Measurements from ENCODE around the gene NRCAM. TPM values are rescaled to one million over a fixed set of nuclear protein-coding genes. Genes with fewer than 3 reads are reported as not detected.
"Not testable (repeated sequence)": the region's sequence is repeated elsewhere in the genome, so short reads cannot be mapped to it uniquely, and the experiment has no call there.

The NRCAM gene
- polyA plus RNA-seq, 1 donor, result 11.8 TPM

DNA sequence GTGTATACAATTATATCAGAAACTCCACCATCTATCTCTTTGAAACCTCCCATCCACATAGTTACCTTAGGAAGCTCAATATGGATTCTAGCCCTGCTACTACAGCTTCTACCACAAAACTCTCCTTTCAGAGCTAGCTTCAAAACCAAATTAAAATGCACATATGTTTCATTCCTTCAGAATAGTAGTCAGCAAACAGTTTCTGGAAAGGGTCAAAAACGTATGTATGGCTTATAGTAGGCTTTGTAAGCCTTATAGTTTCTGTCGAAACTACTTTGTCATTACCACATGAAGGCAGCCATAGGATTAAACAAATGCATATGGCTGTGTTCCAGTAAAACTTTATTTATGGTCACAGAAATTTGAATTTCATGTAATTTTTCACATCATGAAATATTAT is 170.5 kb downstream of the NRCAM start:
- Histone ChIP-seq H3K4me1 (ENCODE audit: control insufficient read depth, insufficient read depth, low read length) (peaks cover 6% of the 10 kb centered on the region), H3K4me3 (ENCODE audit: low read length) (no peak overlapping the region), H3K27me3 (ENCODE audit: control insufficient read depth, insufficient read depth, low read length) (no peaks in the 10 kb centered on the region), H3K9me3 (ENCODE audit: control insufficient read depth, low read depth, low read length) (no peaks in the 10 kb centered on the region), H3K27ac (ENCODE audit: low read length) (no peak overlapping the region), H3K36me3 (ENCODE audit: control insufficient read depth, insufficient read depth, low read length) (no peaks in the 10 kb centered on the region)
- no peak for DNase-seq
- 86% methylated on average over 2 of the region's 2 CpGs for WGBS (ENCODE audit: insufficient coverage, low lambda C conversion rate)

DNA sequence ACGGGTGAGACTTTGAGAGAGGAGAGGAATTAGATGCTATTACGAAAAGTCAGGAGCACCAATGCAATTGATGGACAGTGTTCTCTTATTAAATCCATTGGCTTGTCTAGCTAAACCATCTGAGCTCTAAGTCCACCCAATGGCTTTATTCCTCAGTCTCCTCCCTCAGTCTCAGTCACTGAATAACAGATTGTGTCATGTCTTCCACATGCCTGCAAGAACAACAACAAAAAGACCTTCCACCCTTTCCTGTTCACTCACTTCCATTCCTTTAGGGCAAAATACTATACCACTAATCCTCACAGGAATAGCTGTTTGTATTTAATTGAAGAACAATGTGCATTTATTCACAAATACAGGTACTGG is 171.2 kb downstream of the NRCAM start:
- Histone ChIP-seq H3K9me3 (ENCODE audit: control insufficient read depth, low read depth, low read length) (no peaks in the 10 kb centered on the region), H3K27ac (ENCODE audit: low read length) (no peak overlapping the region), H3K4me3 (ENCODE audit: low read length) (no peak overlapping the region), H3K36me3 (ENCODE audit: control insufficient read depth, insufficient read depth, low read length) (no peaks in the 10 kb centered on the region), H3K27me3 (ENCODE audit: control insufficient read depth, insufficient read depth, low read length) (no peaks in the 10 kb centered on the region), H3K4me1 (ENCODE audit: control insufficient read depth, insufficient read depth, low read length) (peaks cover under 1% of the 10 kb centered on the region)
- no peak for DNase-seq
- no CpG with 5 or more reads among the region's 2 CpGs for WGBS (ENCODE audit: insufficient coverage, low lambda C conversion rate)

DNA sequence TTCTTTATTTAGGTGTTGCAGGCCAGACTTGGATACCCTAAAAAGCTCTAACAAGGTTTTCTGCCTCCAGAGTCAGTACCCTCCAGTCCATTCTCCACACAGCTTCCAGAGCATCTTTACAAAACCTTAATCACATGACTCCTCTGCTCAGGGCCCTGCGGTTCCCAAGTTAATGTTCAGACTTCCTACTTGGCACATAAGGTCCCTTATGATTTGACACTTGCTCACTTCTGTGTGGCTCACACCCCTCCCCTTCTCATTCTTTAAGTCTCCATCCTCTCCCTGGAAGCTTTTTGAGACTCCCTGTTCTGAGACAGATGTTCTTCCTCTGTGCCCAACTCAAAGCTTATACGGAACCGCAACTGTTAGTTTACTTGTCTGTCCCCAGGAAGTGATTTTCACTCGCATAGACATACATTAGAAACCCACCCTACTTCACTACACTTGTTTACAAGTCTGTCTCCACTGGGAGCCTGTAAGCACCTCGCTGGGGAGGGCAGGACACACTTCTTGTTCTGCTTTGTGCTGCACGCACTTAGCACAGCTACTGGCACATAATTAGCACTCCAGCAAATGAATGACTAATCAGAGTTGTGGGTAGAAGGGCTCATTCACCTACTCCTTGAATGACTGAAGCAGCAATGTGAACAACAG is 171.8 kb downstream of the NRCAM start:
- no CpG with 5 or more reads among the region's 6 CpGs for WGBS (ENCODE audit: insufficient coverage, low lambda C conversion rate)
- Histone ChIP-seq H3K27ac (ENCODE audit: low read length) (no peak overlapping the region), H3K4me3 (ENCODE audit: low read length) (no peak overlapping the region), H3K36me3 (ENCODE audit: control insufficient read depth, insufficient read depth, low read length) (no peaks in the 10 kb centered on the region), H3K9me3 (ENCODE audit: control insufficient read depth, low read depth, low read length) (no peaks in the 10 kb centered on the region), H3K27me3 (ENCODE audit: control insufficient read depth, insufficient read depth, low read length) (no peaks in the 10 kb centered on the region), H3K4me1 (ENCODE audit: control insufficient read depth, insufficient read depth, low read length) (no peaks in the 10 kb centered on the region)
- no peak for DNase-seq

GRCh38 chr7:108283252-108283651 is 173.0 kb downstream of the NRCAM start:
- DNase-seq, result no peak
- H3K9me3 ChIP-seq (ENCODE audit: control insufficient read depth, low read depth, low read length), result peaks cover 1% of the 10 kb centered on the region
- H3K4me3 ChIP-seq (ENCODE audit: low read length), result no peak overlapping the region
- H3K27me3 ChIP-seq (ENCODE audit: control insufficient read depth, insufficient read depth, low read length), result no peaks in the 10 kb centered on the region
- H3K27ac ChIP-seq (ENCODE audit: low read length), result no peak overlapping the region
- H3K36me3 ChIP-seq (ENCODE audit: control insufficient read depth, insufficient read depth, low read length), result no peaks in the 10 kb centered on the region
- H3K4me1 ChIP-seq (ENCODE audit: control insufficient read depth, insufficient read depth, low read length), result no peaks in the 10 kb centered on the region
- WGBS (ENCODE audit: insufficient coverage, low lambda C conversion rate), result 83% methylated on average over 1 of the region's 3 CpGs

DNA sequence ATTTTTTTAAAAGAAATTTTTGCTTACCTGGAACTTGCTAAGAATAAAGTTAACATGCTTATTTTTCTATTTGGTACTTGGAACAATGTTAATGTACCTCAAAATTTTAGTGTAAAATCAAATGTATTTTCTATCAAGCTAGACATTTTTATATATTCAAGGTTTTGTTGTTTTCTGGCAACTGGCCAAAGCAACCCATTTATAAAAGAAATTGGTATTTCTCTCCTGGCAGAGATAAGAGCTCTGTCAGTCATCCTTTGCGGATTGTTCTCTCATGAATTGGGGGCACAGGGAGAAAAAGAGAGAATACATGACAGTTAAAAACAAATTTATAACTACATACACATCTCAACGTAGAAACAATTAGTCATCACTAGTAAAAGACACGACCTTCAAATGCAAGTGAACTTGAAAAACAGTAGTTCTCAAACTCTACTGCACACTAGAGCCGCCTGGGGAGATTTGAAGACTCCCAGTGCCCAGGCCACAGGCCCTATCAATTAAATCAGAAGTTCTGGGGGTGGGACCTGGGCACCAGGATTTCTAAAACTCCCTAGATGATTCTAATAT is 173.7 kb downstream of the NRCAM start:
- Histone ChIP-seq H3K27ac (ENCODE audit: low read length) (no peak overlapping the region), H3K27me3 (ENCODE audit: control insufficient read depth, insufficient read depth, low read length) (no peaks in the 10 kb centered on the region), H3K36me3 (ENCODE audit: control insufficient read depth, insufficient read depth, low read length) (no peaks in the 10 kb centered on the region), H3K4me1 (ENCODE audit: control insufficient read depth, insufficient read depth, low read length) (no peaks in the 10 kb centered on the region), H3K9me3 (ENCODE audit: control insufficient read depth, low read depth, low read length) (peaks cover 3% of the 10 kb centered on the region), H3K4me3 (ENCODE audit: low read length) (no peak overlapping the region)
- DNase-seq, result no peak
- WGBS (ENCODE audit: insufficient coverage, low lambda C conversion rate), result 83% methylated on average over 2 of the region's 4 CpGs

DNA sequence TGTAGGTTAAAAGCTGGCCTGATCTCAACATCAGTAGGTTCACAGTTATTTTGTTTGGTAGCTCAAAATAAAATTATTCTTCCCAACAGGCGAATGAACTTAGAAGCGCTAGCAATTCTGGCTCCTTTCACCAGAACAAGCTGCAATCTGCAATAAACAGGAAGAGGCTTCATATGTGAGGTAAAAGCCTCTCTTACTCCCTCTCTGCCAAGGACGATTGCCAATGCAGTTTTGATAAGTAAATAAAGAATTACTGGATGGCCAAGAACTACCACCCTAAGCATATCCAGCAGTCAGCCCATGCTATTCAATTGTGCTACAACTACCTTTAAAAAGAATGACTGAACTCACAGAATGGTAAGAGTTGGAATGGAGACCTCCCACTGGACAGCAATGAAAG is 176.1 kb downstream of the NRCAM start:
- no peaks in the 10 kb centered on the region for H3K36me3 ChIP-seq (ENCODE audit: control insufficient read depth, insufficient read depth, low read length)
- DNase-seq, result no peak
- H3K9me3 ChIP-seq (ENCODE audit: control insufficient read depth, low read depth, low read length), result peaks cover 3% of the 10 kb centered on the region
- H3K27ac ChIP-seq (ENCODE audit: low read length), result no peak overlapping the region
- no CpG with 5 or more reads among the region's 3 CpGs for WGBS (ENCODE audit: insufficient coverage, low lambda C conversion rate)
- H3K4me1 ChIP-seq (ENCODE audit: control insufficient read depth, insufficient read depth, low read length), result no peaks in the 10 kb centered on the region
- no peak overlapping the region for H3K4me3 ChIP-seq (ENCODE audit: low read length)
- H3K27me3 ChIP-seq (ENCODE audit: control insufficient read depth, insufficient read depth, low read length), result no peaks in the 10 kb centered on the region

GRCh38 chr7:108278776-108279175 is 177.5 kb downstream of the NRCAM start:
- H3K36me3 ChIP-seq (ENCODE audit: control insufficient read depth, insufficient read depth, low read length), result no peaks in the 10 kb centered on the region
- DNase-seq, result no peak
- H3K9me3 ChIP-seq (ENCODE audit: control insufficient read depth, low read depth, low read length), result peaks cover 3% of the 10 kb centered on the region
- H3K4me1 ChIP-seq (ENCODE audit: control insufficient read depth, insufficient read depth, low read length), result no peaks in the 10 kb centered on the region
- WGBS (ENCODE audit: insufficient coverage, low lambda C conversion rate), result 100% methylated on average over 1 of the region's 5 CpGs
- H3K27me3 ChIP-seq (ENCODE audit: control insufficient read depth, insufficient read depth, low read length), result no peaks in the 10 kb centered on the region
- no peak overlapping the region for H3K27ac ChIP-seq (ENCODE audit: low read length)
- no peak overlapping the region for H3K4me3 ChIP-seq (ENCODE audit: low read length)

DNA sequence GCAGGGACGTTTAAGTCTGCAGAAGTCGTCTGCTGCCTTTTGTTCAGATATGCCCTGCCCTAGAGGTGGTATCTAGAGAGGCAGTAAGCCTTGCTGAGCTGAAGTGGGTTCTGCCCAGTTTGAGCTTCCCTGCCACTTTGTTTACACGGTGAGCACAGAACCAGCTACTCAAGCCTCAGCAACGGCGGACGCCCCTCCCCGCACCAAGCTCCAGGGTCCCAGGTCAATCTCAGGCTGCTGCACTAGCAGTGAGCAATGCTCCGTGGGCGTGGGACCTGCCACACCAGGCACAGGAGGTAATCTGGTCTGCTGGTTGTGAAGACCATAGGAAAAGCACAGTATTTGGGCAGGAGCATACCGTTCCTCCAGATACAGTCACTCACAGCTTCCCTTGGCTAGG is 178.0 kb downstream of the NRCAM start:
- Histone ChIP-seq H3K27me3 (ENCODE audit: control insufficient read depth, insufficient read depth, low read length) (no peaks in the 10 kb centered on the region), H3K4me3 (ENCODE audit: low read length) (no peak overlapping the region), H3K36me3 (ENCODE audit: control insufficient read depth, insufficient read depth, low read length) (no peaks in the 10 kb centered on the region), H3K9me3 (ENCODE audit: control insufficient read depth, low read depth, low read length) (peaks cover 3% of the 10 kb centered on the region), H3K27ac (ENCODE audit: low read length) (no peak overlapping the region), H3K4me1 (ENCODE audit: control insufficient read depth, insufficient read depth, low read length) (no peaks in the 10 kb centered on the region)
- no peak for DNase-seq
- no CpG with 5 or more reads among the region's 10 CpGs for WGBS (ENCODE audit: insufficient coverage, low lambda C conversion rate)

DNA sequence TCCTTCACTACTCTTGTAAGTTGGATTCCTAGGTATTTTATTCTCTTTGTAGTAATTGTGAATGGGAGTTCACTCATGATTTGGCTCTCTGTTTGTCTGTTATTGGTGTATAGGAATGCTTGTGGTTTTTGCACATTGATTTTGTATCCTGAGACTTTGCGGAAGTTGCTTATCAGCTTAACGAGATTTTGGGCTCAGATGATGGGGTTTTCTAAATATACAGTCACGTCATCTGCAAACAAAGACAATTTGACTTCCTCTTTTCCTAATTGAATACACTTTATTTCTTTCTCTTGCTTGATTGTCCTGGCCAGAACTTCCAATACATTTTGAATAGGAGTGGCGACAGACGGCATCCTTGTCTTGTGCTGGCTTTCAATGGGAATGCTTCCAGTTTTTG is 181.8 kb downstream of the NRCAM start:
- H3K9me3 ChIP-seq (ENCODE audit: control insufficient read depth, low read depth, low read length); H3K4me1 ChIP-seq (ENCODE audit: control insufficient read depth, insufficient read depth, low read length); H3K4me3 ChIP-seq (ENCODE audit: low read length); H3K36me3 ChIP-seq (ENCODE audit: control insufficient read depth, insufficient read depth, low read length); H3K27me3 ChIP-seq (ENCODE audit: control insufficient read depth, insufficient read depth, low read length); H3K27ac ChIP-seq (ENCODE audit: low read length); DNase-seq: not testable (repeated sequence)
- WGBS (ENCODE audit: insufficient coverage, low lambda C conversion rate), result no CpG with 5 or more reads among the region's 5 CpGs

- H3K4me1 ChIP-seq (ENCODE audit: control insufficient read depth, insufficient read depth, low read length); H3K9me3 ChIP-seq (ENCODE audit: control insufficient read depth, low read depth, low read length); DNase-seq; H3K27ac ChIP-seq (ENCODE audit: low read length); H3K36me3 ChIP-seq (ENCODE audit: control insufficient read depth, insufficient read depth, low read length); H3K27me3 ChIP-seq (ENCODE audit: control insufficient read depth, insufficient read depth, low read length); H3K4me3 ChIP-seq (ENCODE audit: low read length): not testable (repeated sequence)
- no CpG with 5 or more reads among the region's 1 CpG for WGBS (ENCODE audit: insufficient coverage, low lambda C conversion rate)
Measured at GRCh38 chr7:108272891-108273290, 183.3 kb downstream of the NRCAM start.

DNA sequence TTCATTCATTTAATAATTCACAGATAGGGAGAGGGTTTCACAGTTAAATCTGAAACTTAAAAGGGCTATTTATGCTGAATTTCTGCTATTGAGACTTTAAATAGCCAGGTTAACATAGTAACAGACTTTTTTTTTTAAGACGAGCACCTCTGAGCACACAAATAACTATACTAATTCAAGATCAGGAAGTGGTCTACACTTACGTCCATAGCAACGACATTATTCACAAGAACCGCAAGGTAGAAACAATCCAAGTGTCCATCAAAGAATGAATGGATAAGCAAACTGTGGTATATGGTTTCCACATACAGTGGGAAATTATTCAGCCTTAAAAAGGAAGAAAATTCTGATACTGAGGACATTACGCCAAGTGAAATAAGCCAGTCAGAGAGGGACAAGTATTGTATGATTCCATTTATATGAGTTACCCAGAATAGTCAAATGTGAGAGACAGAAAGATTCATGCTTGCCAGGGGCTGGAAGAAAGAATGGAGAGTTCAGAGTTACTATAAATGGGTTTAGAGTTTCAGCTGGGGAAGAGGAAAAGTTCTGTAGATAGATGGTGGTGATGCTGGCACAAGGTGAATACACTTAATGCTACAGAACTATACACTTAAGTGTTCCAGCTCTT is 185.7 kb downstream of the NRCAM start:
- H3K27ac ChIP-seq (ENCODE audit: low read length), result no peak overlapping the region
- H3K9me3 ChIP-seq (ENCODE audit: control insufficient read depth, low read depth, low read length), result no peaks in the 10 kb centered on the region
- no peak overlapping the region for H3K4me3 ChIP-seq (ENCODE audit: low read length)
- 77% methylated on average over 5 of the region's 5 CpGs for WGBS (ENCODE audit: insufficient coverage, low lambda C conversion rate)
- no peaks in the 10 kb centered on the region for H3K36me3 ChIP-seq (ENCODE audit: control insufficient read depth, insufficient read depth, low read length)
- no peaks in the 10 kb centered on the region for H3K4me1 ChIP-seq (ENCODE audit: control insufficient read depth, insufficient read depth, low read length)
- H3K27me3 ChIP-seq (ENCODE audit: control insufficient read depth, insufficient read depth, low read length), result no peaks in the 10 kb centered on the region
- DNase-seq, result no peak

All from large intestine (tissue), 3 donors.